Measurements from ENCODE around the gene P2RX3.

The P2RX3 gene

DNA sequence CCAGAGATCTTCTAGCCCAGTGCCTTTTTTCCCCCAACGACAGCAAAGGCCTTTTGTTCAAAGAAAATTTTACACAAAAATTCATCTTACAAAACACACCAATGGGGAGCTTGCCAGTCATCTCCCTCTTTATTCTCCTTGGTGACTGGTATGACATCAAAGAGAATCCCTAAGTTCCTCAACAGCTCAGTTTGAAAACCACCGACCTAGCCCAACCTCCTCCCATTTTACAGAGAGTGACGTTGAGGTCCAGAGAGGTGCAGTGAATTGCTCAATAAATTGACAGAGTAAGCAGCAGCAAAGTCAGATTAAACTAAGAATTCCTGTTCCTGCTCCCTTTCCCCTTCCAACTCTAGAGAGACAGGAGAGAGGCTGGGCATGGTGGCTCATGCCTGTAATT lies 81.0 kb downstream of the P2RX3 start:
- no peaks in the 10 kb centered on the region for H3F3A ChIP-seq (ENCODE audit: insufficient read depth, low read length)
- no peaks in the 10 kb centered on the region for H4K20me1 ChIP-seq (ENCODE audit: insufficient read depth, low read length)
- no peak overlapping the region for H2AFZ ChIP-seq (ENCODE audit: low read length)
- no peaks in the 10 kb centered on the region for H3K9me2 ChIP-seq (ENCODE audit: low read depth, low read length)
- TF ChIP-seq CTCF (IDR thresholded peaks at IDR 0.05; ENCODE audit: low read length), result no peak
- no peak for TF ChIP-seq EZH2 (IDR thresholded peaks at IDR 0.05; ENCODE audit: borderline replicate concordance, low read length)
- H3K36me3 ChIP-seq (ENCODE audit: insufficient read depth, low read length), result peaks cover 99% of the 10 kb centered on the region
- no peak overlapping the region for H3K9ac ChIP-seq (ENCODE audit: low read length)
- no peaks in the 10 kb centered on the region for H3K79me2 ChIP-seq (ENCODE audit: insufficient read depth, low read length)
- no peaks in the 10 kb centered on the region for H3K27me3 ChIP-seq (ENCODE audit: insufficient read depth, low read length)
- no peaks in the 10 kb centered on the region for H3K9me3 ChIP-seq (ENCODE audit: low read length)
- H3K4me2 ChIP-seq (ENCODE audit: low read length), result no peak overlapping the region
- H3K4me3 ChIP-seq (ENCODE audit: low read depth, low read length, poor library complexity, severe bottlenecking), result no peak overlapping the region
- H3K27ac ChIP-seq (ENCODE audit: low read depth, low read length, poor library complexity, severe bottlenecking), result no peak overlapping the region
- peaks cover 6% of the 10 kb centered on the region for H3K4me1 ChIP-seq (ENCODE audit: insufficient read depth, low read length, severe bottlenecking)

- Histone ChIP-seq H3F3A (ENCODE audit: insufficient read depth, low read length) (no peaks in the 10 kb centered on the region), H3K27me3 (ENCODE audit: insufficient read depth, low read length) (no peaks in the 10 kb centered on the region), H3K4me1 (ENCODE audit: insufficient read depth, low read length, severe bottlenecking) (peaks cover 25% of the 10 kb centered on the region), H3K36me3 (ENCODE audit: insufficient read depth, low read length) (peaks cover 100% of the 10 kb centered on the region), H3K4me3 (ENCODE audit: low read depth, low read length, poor library complexity, severe bottlenecking) (no peak overlapping the region), H3K79me2 (ENCODE audit: insufficient read depth, low read length) (peaks cover 8% of the 10 kb centered on the region), H3K27ac (ENCODE audit: low read depth, low read length, poor library complexity, severe bottlenecking) (no peak overlapping the region), H3K9me2 (ENCODE audit: low read depth, low read length) (no peaks in the 10 kb centered on the region), H2AFZ (ENCODE audit: low read length) (no peak overlapping the region), H3K9ac (ENCODE audit: low read length) (no peak overlapping the region), H3K4me2 (ENCODE audit: low read length) (no peak overlapping the region), H3K9me3 (ENCODE audit: low read length) (no peaks in the 10 kb centered on the region), H4K20me1 (ENCODE audit: insufficient read depth, low read length) (no peaks in the 10 kb centered on the region)
- TF ChIP-seq EZH2 (IDR thresholded peaks at IDR 0.05; ENCODE audit: borderline replicate concordance, low read length) (no peak), CTCF (IDR thresholded peaks at IDR 0.05; ENCODE audit: low read length) (no peak)
Observed at GRCh38 chr11:57421066-57421465, 82.9 kb downstream of the P2RX3 start.

DNA sequence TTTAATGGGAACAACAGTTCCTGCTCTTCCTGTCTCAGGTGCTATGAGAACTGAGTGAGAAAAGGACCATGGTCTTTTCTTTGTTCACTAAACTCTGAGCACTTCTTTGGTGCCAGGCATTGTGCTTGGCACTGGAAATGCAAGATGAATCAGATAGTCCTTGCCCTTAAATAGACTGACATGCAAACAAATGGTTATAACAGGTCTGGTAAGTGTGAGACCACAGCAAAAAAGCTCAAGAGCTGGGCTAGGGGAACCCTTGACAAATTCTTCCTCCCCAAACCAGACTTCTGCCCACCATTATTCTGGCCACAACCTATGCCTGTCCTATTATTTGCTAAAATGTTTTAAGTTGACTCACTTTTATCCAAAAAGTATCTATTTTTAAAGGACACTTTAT lies 83.7 kb downstream of the P2RX3 start:
- peaks cover 94% of the 10 kb centered on the region for H3K36me3 ChIP-seq (ENCODE audit: insufficient read depth, low read length)
- H3K27me3 ChIP-seq (ENCODE audit: insufficient read depth, low read length), result no peaks in the 10 kb centered on the region
- H3K4me3 ChIP-seq (ENCODE audit: low read depth, low read length, poor library complexity, severe bottlenecking), result no peak overlapping the region
- H3K79me2 ChIP-seq (ENCODE audit: insufficient read depth, low read length), result peaks cover 13% of the 10 kb centered on the region
- no peaks in the 10 kb centered on the region for H3K9me2 ChIP-seq (ENCODE audit: low read depth, low read length)
- H3K27ac ChIP-seq (ENCODE audit: low read depth, low read length, poor library complexity, severe bottlenecking), result no peak overlapping the region
- H3F3A ChIP-seq (ENCODE audit: insufficient read depth, low read length), result no peaks in the 10 kb centered on the region
- TF ChIP-seq CTCF (IDR thresholded peaks at IDR 0.05; ENCODE audit: low read length) (no peak), EZH2 (IDR thresholded peaks at IDR 0.05; ENCODE audit: borderline replicate concordance, low read length) (no peak)
- H4K20me1 ChIP-seq (ENCODE audit: insufficient read depth, low read length), result no peaks in the 10 kb centered on the region
- H3K4me1 ChIP-seq (ENCODE audit: insufficient read depth, low read length, severe bottlenecking), result peaks cover 31% of the 10 kb centered on the region
- no peak overlapping the region for H3K4me2 ChIP-seq (ENCODE audit: low read length)
- H3K9me3 ChIP-seq (ENCODE audit: low read length), result no peaks in the 10 kb centered on the region
- H3K9ac ChIP-seq (ENCODE audit: low read length), result no peak overlapping the region
- no peak overlapping the region for H2AFZ ChIP-seq (ENCODE audit: low read length)
